Muscle layer of colon (tissue), 2 donors: ENCODE data around the gene IFITM10.

Experiments
- H3K27ac ChIP-seq: one replicate; pipeline ENCODE4 v1.7.0; 2013; ENCODE audit warnings: low read depth, mild to moderate bottlenecking, low read length, moderate library complexity
- H3K27me3 ChIP-seq, 2 donors: one replicate each; pipeline ENCODE4 v1.7.0; 2013; ENCODE audit warnings: low read length in 2 of 2, mild to moderate bottlenecking in 2 of 2; ENCODE audit not compliant: insufficient read depth in 2 of 2, control insufficient read depth in 1 of 2
- H3K36me3 ChIP-seq: one replicate; pipeline ENCODE4 v1.7.0; 2013; ENCODE audit warnings: mild to moderate bottlenecking, low read length; ENCODE audit not compliant: insufficient read depth
- H3K4me1 ChIP-seq: one replicate; pipeline ENCODE4 v1.7.0; 2013; ENCODE audit warnings: mild to moderate bottlenecking, low read length; ENCODE audit not compliant: insufficient read depth
- H3K4me3 ChIP-seq, 2 donors: one replicate each; pipeline ENCODE4 v1.7.0; 2013; ENCODE audit warnings: low read length in 2 of 2, low read depth in 1 of 2, mild to moderate bottlenecking in 1 of 2, moderate library complexity in 1 of 2
- H3K9ac ChIP-seq: one replicate; pipeline ENCODE4 v1.7.0; 2013; ENCODE audit warnings: low read length
- H3K9me3 ChIP-seq: one replicate; pipeline ENCODE4 v1.7.0; 2013; ENCODE audit warnings: mild to moderate bottlenecking, low read length
- donor health status: abdominal sarcoma.
- donor health status: Adenocarcinoma of cecum.

The IFITM10 gene

GRCh38 chr11:1706634-1707400 is 43.6 kb downstream of the IFITM10 start:
- Histone ChIP-seq H3K9ac (no peak overlapping the region), H3K27me3 (no peaks in the 10 kb centered on the region), H3K4me3 (no peak overlapping the region), H3K9me3 (no peaks in the 10 kb centered on the region), H3K27ac (no peak overlapping the region), H3K4me1 (no peaks in the 10 kb centered on the region), H3K36me3 (no peaks in the 10 kb centered on the region)

- no peak overlapping the region for H3K27ac ChIP-seq
- no peak overlapping the region for H3K4me3 ChIP-seq
- no peaks in the 10 kb centered on the region for H3K4me1 ChIP-seq
- no peak overlapping the region for H3K9ac ChIP-seq
- H3K9me3 ChIP-seq = no peaks in the 10 kb centered on the region
- no peaks in the 10 kb centered on the region for H3K36me3 ChIP-seq
- H3K27me3 ChIP-seq = no peaks in the 10 kb centered on the region
Measured at GRCh38 chr11:1705126-1706052, 45.0 kb downstream of the IFITM10 start.

- Histone ChIP-seq H3K36me3 (no peaks in the 10 kb centered on the region), H3K4me1 (no peaks in the 10 kb centered on the region), H3K9me3 (no peaks in the 10 kb centered on the region), H3K9ac (no peak overlapping the region), H3K27ac (no peak overlapping the region), H3K4me3 (no peak overlapping the region), H3K27me3 (no peaks in the 10 kb centered on the region)
Measured at GRCh38 chr11:1703146-1703545, 47.2 kb downstream of the IFITM10 start.

- H3K4me3 ChIP-seq = no peak overlapping the region
- no peaks in the 10 kb centered on the region for H3K9me3 ChIP-seq
- no peaks in the 10 kb centered on the region for H3K4me1 ChIP-seq
- H3K27ac ChIP-seq = no peak overlapping the region
- H3K9ac ChIP-seq = no peak overlapping the region
- H3K27me3 ChIP-seq = no peaks in the 10 kb centered on the region
- H3K36me3 ChIP-seq = no peaks in the 10 kb centered on the region
Measured at GRCh38 chr11:1702506-1702905, 47.9 kb downstream of the IFITM10 start.

- Histone ChIP-seq H3K27ac (no peak overlapping the region), H3K4me3 (no peak overlapping the region), H3K27me3 (no peaks in the 10 kb centered on the region), H3K4me1 (no peaks in the 10 kb centered on the region), H3K9me3 (no peaks in the 10 kb centered on the region), H3K9ac (no peak overlapping the region), H3K36me3 (no peaks in the 10 kb centered on the region)
Measured at GRCh38 chr11:1701091-1701807, 49.1 kb downstream of the IFITM10 start.

GRCh38 chr11:1699771-1700170 is 50.6 kb downstream of the IFITM10 start:
- Histone ChIP-seq H3K9me3 (no peaks in the 10 kb centered on the region), H3K27ac (no peak overlapping the region), H3K36me3 (no peaks in the 10 kb centered on the region), H3K27me3 (peaks cover 0 to 7% of the 10 kb centered on the region in 2 donors), H3K4me1 (no peaks in the 10 kb centered on the region), H3K9ac (no peak overlapping the region), H3K4me3 (no peak overlapping the region)

GRCh38 chr11:1696608-1697570 is 53.5 kb downstream of the IFITM10 start, which contains the start of gene KRTAP5-6:
Gene KRTAP5-6 (plus strand): TSS chr11:1697195. CDS start chr11:1697246, 51 bp downstream.
- peaks cover 6% of the 10 kb centered on the region for H3K4me1 ChIP-seq
- H3K27ac ChIP-seq = no peak within 1 kb of the TSS
- peaks cover 0 to 7% of the 10 kb centered on the region in 2 donors for H3K27me3 ChIP-seq
- no peaks in the 10 kb centered on the region for H3K9me3 ChIP-seq
- no peak within 1 kb of the TSS for H3K9ac ChIP-seq
- no peaks in the 10 kb centered on the region for H3K36me3 ChIP-seq
- H3K4me3 ChIP-seq = no peak within 1 kb of the TSS

- Histone ChIP-seq H3K27ac (no peak overlapping the region), H3K4me1 (peaks cover 6% of the 10 kb centered on the region), H3K36me3 (no peaks in the 10 kb centered on the region), H3K9ac (no peak overlapping the region), H3K4me3 (no peak overlapping the region), H3K27me3 (peaks cover 0 to 12% of the 10 kb centered on the region in 2 donors), H3K9me3 (no peaks in the 10 kb centered on the region)
Measured at GRCh38 chr11:1695548-1696108, 54.8 kb downstream of the IFITM10 start.

- Histone ChIP-seq H3K4me1 (peaks cover 6% of the 10 kb centered on the region), H3K4me3 (no peak overlapping the region), H3K27me3 (peaks cover 0 to 12% of the 10 kb centered on the region in 2 donors), H3K9ac (no peak overlapping the region), H3K9me3 (no peaks in the 10 kb centered on the region), H3K27ac (no peak overlapping the region), H3K36me3 (no peaks in the 10 kb centered on the region)
Measured at GRCh38 chr11:1694846-1695547, 55.4 kb downstream of the IFITM10 start.
